Neural progenitor cell (in vitro differentiated cells): ENCODE results near the gene GTPBP1.

Experiments
- CTCF ChIP-seq: fragments of 200-600 bp; sonication (generic); IDR thresholded peaks from 2 replicates; pipeline ENCODE4 v1.5.1; 2017; ENCODE audit warnings: antibody characterized with exemption, mild to moderate bottlenecking
- EZH2 ChIP-seq: fragments of 200-600 bp; sonication (generic); IDR thresholded peaks from 2 replicates; pipeline ENCODE4 v1.6.1; 2017; ENCODE audit warnings: antibody characterized with exemption, mild to moderate bottlenecking, moderate library complexity

- no peak for TF ChIP-seq CTCF
- no peak for TF ChIP-seq EZH2
These were observed 10.5 kb downstream of the GTPBP1 start for GRCh38 chr22:38716271-38716670.
